NCI-H226 (cell line): Measurements from ENCODE around the gene PLCB4.

Experiments
- DNase-seq: peaks from one replicate; pipeline ENCODE4 v3.0.0-alpha.2; 2015

Gene PLCB4

GRCh38 chr20:9109566-9109965 lies 40.7 kb downstream of the PLCB4 start:
- DNase-seq = no peak

DNA sequence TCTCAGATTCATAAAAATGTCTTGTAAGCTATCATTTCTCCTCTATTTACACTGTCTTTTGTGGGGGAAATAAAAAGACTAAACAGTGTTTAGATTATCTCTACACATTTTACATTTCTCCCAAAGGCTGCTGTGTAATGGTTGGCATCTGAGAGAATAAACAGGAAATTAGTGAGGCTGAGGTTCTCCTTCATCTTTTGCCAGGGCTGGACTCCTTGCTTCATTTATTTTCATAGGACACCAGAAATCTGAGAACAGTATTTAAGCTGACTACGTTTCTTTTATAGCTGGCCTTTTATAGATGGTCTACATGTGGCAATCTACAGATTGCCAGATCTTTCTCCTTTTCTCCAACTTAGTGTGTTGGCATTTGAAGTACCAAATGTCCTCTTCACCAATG lies 41.5 kb downstream of the PLCB4 start:
- no peak for DNase-seq

- no peak for DNase-seq
Observed at GRCh38 chr20:9110916-9111432, 42.1 kb downstream of the PLCB4 start.

DNA sequence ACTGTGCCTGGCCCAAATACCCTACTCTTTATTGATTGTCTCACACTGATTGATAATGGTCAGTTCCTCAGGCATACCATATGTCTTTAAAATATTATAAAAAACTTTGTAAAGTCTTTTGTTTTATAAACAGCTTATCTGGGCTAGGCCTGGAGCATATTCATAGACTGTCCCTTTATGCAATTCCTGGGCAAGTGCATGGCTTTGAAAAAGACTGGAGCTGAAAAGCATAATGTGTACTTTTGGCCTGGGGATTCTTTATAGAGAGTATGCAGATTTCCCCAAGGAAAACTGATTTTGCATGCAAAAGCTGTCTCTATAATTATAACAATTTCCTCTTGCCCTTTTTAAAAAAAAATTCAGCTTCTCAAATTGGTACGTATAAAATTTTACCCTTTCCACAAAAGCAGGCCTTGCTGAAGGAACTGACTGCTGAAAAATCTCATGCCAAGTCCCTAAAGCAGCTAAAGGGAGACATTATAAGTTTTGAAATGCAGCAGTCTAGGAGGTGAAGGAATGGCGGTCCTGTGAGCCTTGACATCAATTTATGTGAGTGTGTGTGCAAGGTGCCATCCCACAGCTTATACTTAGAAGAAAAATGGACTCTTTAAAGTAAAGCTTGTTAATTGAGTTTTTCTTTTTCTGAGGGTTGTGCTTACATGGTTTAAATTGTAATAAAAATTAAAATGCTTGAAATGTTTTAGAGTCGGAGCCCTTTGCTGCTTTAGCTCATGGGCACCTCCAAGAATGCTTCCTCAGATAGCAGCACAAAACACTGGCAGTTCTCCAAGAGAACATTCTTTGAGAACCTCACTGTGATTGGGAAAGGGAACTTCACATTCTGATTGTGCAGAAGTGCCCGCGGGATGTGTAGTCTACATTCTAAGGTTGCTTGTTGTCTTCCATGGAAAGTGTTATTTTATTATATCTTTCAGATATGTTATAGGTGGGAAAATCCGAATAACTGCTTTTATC lies 43.9 kb downstream of the PLCB4 start:
- peak; percentile 78 for DNase-seq

DNA sequence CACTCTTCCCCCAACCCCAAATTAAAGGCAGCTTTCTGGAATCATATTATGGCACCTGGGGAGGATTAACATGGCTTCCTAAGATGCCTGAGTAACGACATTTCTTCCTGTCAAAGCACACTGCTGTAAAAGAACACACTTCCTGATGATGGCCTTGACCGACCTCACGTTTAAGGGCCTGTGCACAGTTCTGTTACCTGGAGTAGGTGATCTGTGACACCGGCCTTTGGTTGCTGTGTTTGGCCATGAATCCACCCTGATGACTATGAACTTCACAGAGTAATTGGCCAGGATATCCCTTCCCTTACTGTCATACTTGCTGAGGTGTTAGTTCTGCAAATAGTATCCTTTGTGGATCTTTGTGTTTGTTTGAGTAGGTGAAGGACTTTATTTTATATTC lies 45.8 kb downstream of the PLCB4 start:
- no peak for DNase-seq

DNA sequence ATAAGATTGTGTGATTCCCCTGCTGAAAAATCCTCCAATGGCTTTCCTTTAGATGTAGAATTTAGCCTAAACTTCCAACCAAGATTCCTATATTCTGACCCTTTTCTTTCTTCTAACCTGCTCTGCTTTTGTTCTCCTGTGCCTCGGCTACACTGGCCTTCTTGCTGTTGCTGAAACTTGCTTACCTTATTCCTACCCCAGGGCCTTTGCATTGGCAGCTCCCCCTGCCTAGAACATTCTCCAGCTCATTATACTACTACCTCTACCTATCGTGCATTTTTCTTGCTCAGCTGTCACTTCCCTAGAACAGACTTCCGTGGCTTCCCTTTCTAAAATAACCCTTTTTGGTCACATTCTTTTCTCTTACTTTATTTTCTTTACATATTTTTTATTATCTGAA lies 48.7 kb downstream of the PLCB4 start:
- DNase-seq = no peak

DNA sequence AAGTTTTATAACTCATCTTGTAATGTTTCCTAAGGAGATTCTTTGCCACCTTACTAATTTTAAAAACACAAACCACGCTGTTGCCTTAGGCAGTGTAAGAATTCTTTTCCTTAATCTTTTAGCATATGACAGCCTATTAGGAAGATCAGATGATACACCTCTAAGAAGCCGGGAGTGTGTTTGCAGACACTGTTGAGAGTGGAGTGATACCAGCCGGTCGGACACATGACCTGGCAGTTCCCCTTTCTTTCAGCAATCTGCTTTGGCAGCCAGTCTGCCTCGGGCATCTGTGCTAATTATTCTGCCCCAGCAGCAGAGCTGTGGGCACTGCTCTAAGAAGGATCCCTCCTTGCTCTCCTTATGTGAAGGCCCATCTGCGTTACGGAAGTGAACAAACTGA lies 50.9 kb downstream of the PLCB4 start:
- DNase-seq = peak; percentile 34

GRCh38 chr20:9121211-9121610 lies 52.3 kb downstream of the PLCB4 start:
- no peak for DNase-seq

- DNase-seq = no peak
Observed at GRCh38 chr20:9122571-9122970, 53.7 kb downstream of the PLCB4 start.

- no peak for DNase-seq
Observed at GRCh38 chr20:9126527-9126926, 57.6 kb downstream of the PLCB4 start.

GRCh38 chr20:9128568-9128967 lies 59.7 kb downstream of the PLCB4 start:
- DNase-seq = no peak

- DNase-seq = no peak
Observed at GRCh38 chr20:9129756-9130155, 60.9 kb downstream of the PLCB4 start.

GRCh38 chr20:9130521-9130920 lies 61.6 kb downstream of the PLCB4 start:
- DNase-seq = no peak

GRCh38 chr20:9131841-9132240 lies 63.0 kb downstream of the PLCB4 start:
- no peak for DNase-seq

- DNase-seq = no peak
Observed at GRCh38 chr20:9134346-9134745, 65.5 kb downstream of the PLCB4 start.

GRCh38 chr20:9136114-9136513 lies 67.2 kb downstream of the PLCB4 start:
- no peak for DNase-seq

GRCh38 chr20:9137001-9137400 lies 68.1 kb downstream of the PLCB4 start:
- DNase-seq = no peak

DNA sequence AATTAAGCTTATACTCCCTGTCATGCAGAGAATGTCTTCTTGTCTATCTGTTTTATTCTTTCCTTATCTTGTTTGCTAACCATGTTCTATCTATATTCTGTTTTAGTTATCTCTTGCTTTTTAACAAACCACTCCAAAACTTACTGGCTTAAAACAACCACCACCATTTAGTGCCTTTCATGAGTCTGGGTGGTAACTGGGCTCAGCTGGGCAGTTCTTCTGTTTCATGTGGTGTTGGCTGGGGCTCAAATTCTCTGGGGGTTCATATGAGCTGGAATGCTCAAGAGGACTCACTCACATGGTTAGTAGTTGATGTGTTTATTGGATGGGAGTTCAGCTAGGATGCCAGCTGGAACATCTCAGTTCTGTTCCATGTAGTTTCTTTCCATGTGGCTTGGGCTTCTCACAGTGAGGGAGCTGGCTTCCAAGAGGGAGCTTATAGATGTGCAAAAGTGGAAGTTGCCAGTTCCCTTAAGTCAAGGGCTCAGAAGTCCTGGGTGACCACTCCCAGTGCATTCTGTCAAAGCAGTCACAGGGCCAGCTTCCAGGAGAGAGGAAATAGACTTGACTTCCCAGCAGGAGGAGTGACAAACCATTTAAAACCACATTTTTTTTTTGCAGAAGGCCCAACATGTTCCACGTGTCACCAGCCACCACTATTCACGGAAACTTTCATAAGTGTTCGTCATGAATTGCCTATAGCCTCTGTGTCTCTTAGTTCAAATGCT lies 70.4 kb downstream of the PLCB4 start:
- DNase-seq = no peak

GRCh38 chr20:9140162-9140760 lies 71.4 kb downstream of the PLCB4 start:
- no peak for DNase-seq

GRCh38 chr20:9141070-9141469 lies 72.2 kb downstream of the PLCB4 start:
- DNase-seq = no peak

DNA sequence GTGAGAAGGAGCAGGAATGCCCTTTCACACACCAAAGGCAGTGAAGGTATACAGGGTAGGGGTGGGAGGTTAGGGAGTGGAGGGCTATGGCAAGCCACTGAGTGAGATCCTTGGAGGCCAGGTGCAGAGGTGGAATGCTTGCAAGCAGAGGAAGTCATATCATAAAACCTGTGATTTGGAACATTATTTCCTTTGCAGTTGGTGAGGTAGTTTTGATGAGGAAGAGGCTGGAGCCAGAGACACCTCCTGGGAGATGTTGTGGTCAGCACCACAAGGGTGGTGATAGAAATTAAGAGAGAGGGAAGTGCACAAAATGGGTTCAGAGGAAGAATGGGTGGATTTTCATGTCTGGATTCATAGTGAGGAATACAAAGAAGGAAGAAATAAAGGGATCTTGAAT lies 73.0 kb downstream of the PLCB4 start:
- DNase-seq = no peak

GRCh38 chr20:9142809-9143208 lies 73.9 kb downstream of the PLCB4 start:
- DNase-seq = no peak

DNA sequence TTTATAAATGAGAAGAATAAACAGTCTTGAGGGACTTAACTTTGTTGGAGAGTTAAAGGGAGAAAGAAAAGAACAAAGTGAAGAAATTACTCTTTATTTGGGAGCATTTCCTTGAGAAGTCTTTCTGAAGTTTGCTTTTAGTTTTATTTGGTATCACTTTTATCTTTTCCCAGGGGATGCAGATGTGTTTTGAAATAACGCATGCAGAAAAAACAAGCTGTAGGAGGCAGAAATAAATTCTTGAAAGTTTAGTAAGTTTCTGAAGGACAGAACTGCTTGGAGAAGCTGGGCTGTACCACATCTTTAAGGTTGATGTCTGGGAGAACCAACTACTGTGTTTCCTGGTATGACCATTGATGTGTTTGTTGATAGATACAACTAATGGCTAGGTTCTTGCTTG lies 75.0 kb downstream of the PLCB4 start:
- DNase-seq = no peak

- DNase-seq = no peak
Observed at GRCh38 chr20:9144643-9145042, 75.8 kb downstream of the PLCB4 start.
